Gastrocnemius medialis (tissue), 4 donors: ENCODE results near the gene ARHGEF17. TPM values are rescaled to one million over a fixed set of nuclear protein-coding genes. Genes with fewer than 3 reads are reported as not detected.

Experiments used
- ATAC-seq, 2 donors: fragments of 150-250 bp; one replicate each; pipeline ENCODE4 v1.9.1; 2016
- DNase-seq, 2 donors: peaks; one replicate each; pipeline ENCODE4 v3.0.0-alpha.2; 2019
- H3K27ac ChIP-seq, 4 donors: fragments of 200-600 bp; sonication (generic); 1 replicate in 1 of 4; 2 replicates in 3 of 4; pipeline ENCODE4 v1.5.1; 2016 to 2018; ENCODE audit warnings: mild to moderate bottlenecking in 2 of 4, moderate library complexity in 1 of 4
- H3K27me3 ChIP-seq, 3 donors: fragments of 200-600 bp; sonication (generic) in 2 of 3; 1 replicate in 1 of 3; 2 replicates in 2 of 3; pipeline versions ENCODE4 v1.5.1 to v1.6.0; 2016 to 2019; ENCODE audit warnings: mild to moderate bottlenecking in 1 of 3, moderate library complexity in 1 of 3
- H3K36me3 ChIP-seq, 2 donors: fragments of 200-600 bp; sonication (generic) in 1 of 2; one replicate each; pipeline ENCODE4 v1.5.1; 2017 to 2018
- H3K4me1 ChIP-seq, 2 donors: fragments of 200-600 bp; sonication (generic) in 1 of 2; one replicate each; pipeline ENCODE4 v1.5.1; 2016 to 2017; ENCODE audit warnings: mild to moderate bottlenecking in 2 of 2
- H3K4me3 ChIP-seq, 4 donors: fragments of 200-600 bp; sonication (generic) in 3 of 4; 1 replicate in 1 of 4; 2 replicates in 3 of 4; pipeline ENCODE4 v1.5.1; 2016 to 2019; ENCODE audit warnings: mild to moderate bottlenecking in 2 of 4
- H3K9me3 ChIP-seq, 3 donors: fragments of 200-600 bp; sonication (generic) in 2 of 3; 1 replicate in 1 of 3; 2 replicates in 2 of 3; pipeline ENCODE4 v1.5.1; 2016 to 2019
- CTCF ChIP-seq, 5 experiments: fragments of 450-650 bp in 3 of 5; fragments of 200-600 bp in 2 of 5; sonication (generic) in 2 of 5; IDR thresholded peaks in 4 of 5; conservative IDR thresholded peaks in 1 of 5; 1 replicate in 4 of 5; 2 replicates in 1 of 5; pipeline ENCODE4 v1.5.1; 2016 to 2019; ENCODE audit warnings: antibody characterized with exemption in 5 of 5, mild to moderate bottlenecking in 3 of 5, moderate library complexity in 3 of 5
- POLR2A ChIP-seq, 2 donors: fragments of 450-650 bp; IDR thresholded peaks; one replicate each; pipeline ENCODE4 v1.6.1; 2017; ENCODE audit warnings: antibody characterized with exemption in 2 of 2, mild to moderate bottlenecking in 2 of 2, moderate library complexity in 2 of 2
- in situ Hi-C, 4 donors: fragments of 200-750 bp; cut with MboI; loops; one replicate each; pipeline versions ENCODE4 v1.15.0 to v1.8.0; 2017; ENCODE audit warnings: low sequenced_read_pairs in 4 of 4
- intact Hi-C: fragments of 100-400 bp; cut with DNase I; formaldehyde crosslinking; loops from one replicate; pipeline ENCODE4 v1.15.1; 2023; ENCODE audit warnings: low total_unique reads
- total RNA-seq, 4 donors: library from RNA; depleted of rRNA; stranded (reverse); fragments of >200 nt; gene quantifications; one replicate each; pipeline versions ENCODE4 v1.1.0 to v1.2.3, GENCODE V29; 2016

ARHGEF17 gene
- total RNA-seq, 4 donors from 2014 or later, result 8.9 to 16.9 (median 13.9) TPM

- Histone ChIP-seq H3K9me3 (no peaks in the 10 kb centered on the region), H3K27ac (peak overlapping the region in 3 of 4 donors; percentile 36 to 66 (median 46)), H3K4me3 (no peak overlapping the region), H3K27me3 (no peaks in the 10 kb centered on the region), H3K4me1 (peaks cover 0 to 14% of the 10 kb centered on the region in 2 donors), H3K36me3 (no peaks in the 10 kb centered on the region)
- in situ Hi-C loops (no loop called here), intact Hi-C loops (no loop called here)
- TF ChIP-seq CTCF (IDR thresholded peaks at IDR 0.05 in 4 of 5, conservative IDR thresholded peaks at IDR 0.05 in 1 of 5), result no peak
- no peak for DNase-seq
- no peak for ATAC-seq
Measured at GRCh38 chr11:73344191-73344607, 36.1 kb downstream of the ARHGEF17 start.

- intact Hi-C loops, result no loop called here
- H3K4me3 ChIP-seq, result no peak overlapping the region
- H3K4me1 ChIP-seq, result peaks cover 0 to 14% of the 10 kb centered on the region in 2 donors
- ATAC-seq (no peak), DNase-seq (no peak)
- H3K27ac ChIP-seq, result peak overlapping the region; percentile 29 to 66 (median 41)
- H3K9me3 ChIP-seq, result no peaks in the 10 kb centered on the region
- TF ChIP-seq CTCF (IDR thresholded peaks at IDR 0.05 in 4 of 5, conservative IDR thresholded peaks at IDR 0.05 in 1 of 5), result no peak
- no peak for TF ChIP-seq POLR2A (IDR thresholded peaks at IDR 0.05)
- H3K27me3 ChIP-seq, result no peaks in the 10 kb centered on the region
- in situ Hi-C loops, result no loop called here
- no peaks in the 10 kb centered on the region for H3K36me3 ChIP-seq
Measured at GRCh38 chr11:73345481-73346160, 37.5 kb downstream of the ARHGEF17 start.

GRCh38 chr11:73346186-73346935 lies 38.3 kb downstream of the ARHGEF17 start:
- in situ Hi-C loops, result no loop called here
- ATAC-seq, result no peak
- Histone ChIP-seq H3K36me3 (no peaks in the 10 kb centered on the region), H3K4me3 (no peak overlapping the region), H3K4me1 (peaks cover 1 to 14% of the 10 kb centered on the region in 2 donors), H3K27me3 (no peaks in the 10 kb centered on the region), H3K27ac (no peak overlapping the region), H3K9me3 (no peaks in the 10 kb centered on the region)
- intact Hi-C loops, result no loop called here
- DNase-seq, result no peak
- TF ChIP-seq CTCF (IDR thresholded peaks at IDR 0.05 in 4 of 5, conservative IDR thresholded peaks at IDR 0.05 in 1 of 5) (no peak), POLR2A (IDR thresholded peaks at IDR 0.05) (no peak)

GRCh38 chr11:73347067-73347466 lies 39.0 kb downstream of the ARHGEF17 start:
- H3K27ac ChIP-seq, result no peak overlapping the region
- no peak overlapping the region for H3K4me3 ChIP-seq
- in situ Hi-C loops, result no loop called here
- DNase-seq (no peak), ATAC-seq (no peak)
- H3K36me3 ChIP-seq, result no peaks in the 10 kb centered on the region
- TF ChIP-seq POLR2A (IDR thresholded peaks at IDR 0.05), result no peak
- TF ChIP-seq CTCF (IDR thresholded peaks at IDR 0.05 in 4 of 5, conservative IDR thresholded peaks at IDR 0.05 in 1 of 5), result no peak
- intact Hi-C loops, result no loop called here
- no peaks in the 10 kb centered on the region for H3K27me3 ChIP-seq
- H3K9me3 ChIP-seq, result no peaks in the 10 kb centered on the region
- peaks cover 5 to 14% of the 10 kb centered on the region in 2 donors for H3K4me1 ChIP-seq
